ENCODE results near the gene EXT2.

- TF ChIP-seq CTCF (IDR thresholded peaks at IDR 0.05) = peak in 1 of 4 experiments; percentile 17
- no peak for TF ChIP-seq POLR2A (IDR thresholded peaks at IDR 0.05)
Measured at GRCh38 chr11:44120169-44120568, 24.7 kb downstream of the EXT2 start.
